PC-9 (cell line): ENCODE measurements around the gene SGIP1.

Source experiments
- CTCF ChIP-seq: fragments of 200-600 bp; sonication (generic); conservative IDR thresholded peaks from 2 replicates; pipeline ENCODE4 v1.6.1; 2017; ENCODE audit warnings: mixed run types, antibody characterized with exemption, mild to moderate bottlenecking, moderate library complexity
- EZH2 ChIP-seq: fragments of 200-600 bp; sonication (generic); IDR thresholded peaks from 2 replicates; pipeline ENCODE4 v1.8.0; 2017; ENCODE audit warnings: antibody characterized with exemption, low read depth

- no peak for TF ChIP-seq CTCF
- no peak for TF ChIP-seq EZH2
These were observed 15.3 kb upstream of the SGIP1 start for GRCh38 chr1:66518654-66519053.
